SU-DHL-6 (cell line): ENCODE results near the gene AFAP1L1.

ENCODE experiments used
- H2AFZ ChIP-seq: fragments of 200-600 bp; sonication (generic); 2 replicates; pipeline ENCODE4 v1.6.1; 2014; ENCODE audit warnings: low read depth, mild to moderate bottlenecking, moderate library complexity, mixed read lengths, antibody characterized with exemption, low read length; ENCODE audit not compliant: severe bottlenecking
- H3F3A ChIP-seq: fragments of 200-600 bp; shearing (Covaris generic); 2 replicates; pipeline ENCODE4 v1.6.0; 2016; ENCODE audit warnings: antibody characterized with exemption, mild to moderate bottlenecking; ENCODE audit not compliant: insufficient read depth
- H3K27ac ChIP-seq: fragments of 200-600 bp; sonication (generic); 2 replicates; pipeline ENCODE4 v1.5.1; 2016; ENCODE audit warnings: low read depth, mild to moderate bottlenecking, low read length, moderate library complexity, mixed read lengths
- H3K27me3 ChIP-seq: fragments of 200-600 bp; sonication (generic), shearing (Covaris generic); 2 replicates; pipeline ENCODE4 v1.6.0; 2014; ENCODE audit warnings: mild to moderate bottlenecking, low read length
- H3K36me3 ChIP-seq: fragments of 200-600 bp; sonication (generic); 2 replicates; pipeline ENCODE4 v1.6.1; 2014; ENCODE audit warnings: mild to moderate bottlenecking, low read length, mixed read lengths
- H3K4me2 ChIP-seq: fragments of 300-600, 200-600 bp; shearing (Covaris generic), sonication (generic); 2 replicates; pipeline ENCODE4 v1.6.0; 2014; ENCODE audit warnings: low read length, low read depth, mild to moderate bottlenecking; ENCODE audit not compliant: poor library complexity, severe bottlenecking
- H3K4me3 ChIP-seq: fragments of 200-600 bp; sonication (generic); 2 replicates; pipeline ENCODE4 v1.5.1; 2014; ENCODE audit warnings: antibody characterized with exemption, low read length, mild to moderate bottlenecking, mixed read lengths; ENCODE audit not compliant: insufficient read depth, poor library complexity, severe bottlenecking
- H3K79me2 ChIP-seq: fragments of 200-600 bp; sonication (generic); 2 replicates; pipeline ENCODE4 v1.6.1; 2014; ENCODE audit warnings: mild to moderate bottlenecking, low read length, moderate library complexity; ENCODE audit not compliant: insufficient read depth
- H3K9ac ChIP-seq: fragments of 200-600 bp; sonication (generic); 2 replicates; pipeline ENCODE4 v1.7.0; 2014; ENCODE audit warnings: mild to moderate bottlenecking, low read length
- H3K9me2 ChIP-seq: fragments of 200-600 bp; sonication (generic); replicated peaks from 2 replicates; pipeline ENCODE4 v1.6.1; 2014; ENCODE audit warnings: low read length; ENCODE audit not compliant: insufficient read depth
- H3K9me3 ChIP-seq: fragments of 200-600 bp; sonication (generic); 2 replicates; pipeline ENCODE4 v1.6.1; 2014; ENCODE audit warnings: low read length, mixed read lengths; ENCODE audit not compliant: insufficient read depth
- H4K20me1 ChIP-seq: fragments of 200-600 bp; sonication (generic); 2 replicates; pipeline ENCODE4 v1.6.1; 2014; ENCODE audit warnings: low read depth, mild to moderate bottlenecking, antibody characterized with exemption, low read length, moderate library complexity, mixed read lengths
- CTCF ChIP-seq: fragments of 200-600 bp; sonication (generic); IDR thresholded peaks from one replicate; pipeline ENCODE4 v1.5.1; 2017; ENCODE audit warnings: antibody characterized with exemption, mild to moderate bottlenecking, low read length, moderate library complexity; ENCODE audit not compliant: insufficient read depth, poor library complexity, severe bottlenecking
- EZH2phosphoT487 ChIP-seq: fragments of 200-600 bp; sonication (generic), shearing (Covaris generic); conservative IDR thresholded peaks from 2 replicates; pipeline ENCODE4 v1.6.1; 2018; ENCODE audit warnings: mild to moderate bottlenecking, antibody characterized with exemption, low read length, moderate library complexity, mixed read lengths

The AFAP1L1 gene

GRCh38 chr5:149349382-149349781, 77.7 kb downstream of the AFAP1L1 start:
- H4K20me1 ChIP-seq, result 0 out of 2 replicates have a peak, but pooled peaks cover 16% of the 10 kb centered on the region
- TF ChIP-seq CTCF (no peak), EZH2phosphoT487 (no peak)
- no peaks in the 10 kb centered on the region for H3K9me2 ChIP-seq
- H3K9me3 ChIP-seq, result no peaks in the 10 kb centered on the region
- H3K79me2 ChIP-seq, result peaks cover 67% of the 10 kb centered on the region
- no peak overlapping the region for H3K9ac ChIP-seq
- H3K4me2 ChIP-seq, result no peak overlapping the region
- no peaks in the 10 kb centered on the region for H3K27me3 ChIP-seq
- H3K27ac ChIP-seq, result no peak overlapping the region
- H2AFZ ChIP-seq, result no peak overlapping the region
- peaks cover 29% of the 10 kb centered on the region; the same call in 1 of the 2 replicates for H3F3A ChIP-seq
- peaks cover 58% of the 10 kb centered on the region for H3K36me3 ChIP-seq
- H3K4me3 ChIP-seq, result no peak overlapping the region

- peaks cover 25% of the 10 kb centered on the region; the same call in 1 of the 2 replicates for H3F3A ChIP-seq
- no peaks in the 10 kb centered on the region for H3K9me2 ChIP-seq
- peaks cover 62% of the 10 kb centered on the region for H3K79me2 ChIP-seq
Measured at GRCh38 chr5:149352169-149352568, 80.5 kb downstream of the AFAP1L1 start.

GRCh38 chr5:149353911-149354310, 82.3 kb downstream of the AFAP1L1 start:
- Histone ChIP-seq H3K27me3 (no peaks in the 10 kb centered on the region), H3K27ac (no peak overlapping the region), H3K9me2 (no peaks in the 10 kb centered on the region), H3F3A (peaks cover 29% of the 10 kb centered on the region; the same call in 1 of the 2 replicates), H3K4me2 (no peak overlapping the region), H2AFZ (no peak overlapping the region), H3K9ac (no peak overlapping the region), H3K4me3 (no peak overlapping the region), H4K20me1 (0 out of 2 replicates have a peak, but pooled peaks cover 16% of the 10 kb centered on the region), H3K36me3 (peaks cover 44% of the 10 kb centered on the region), H3K79me2 (peaks cover 59% of the 10 kb centered on the region), H3K9me3 (no peaks in the 10 kb centered on the region)
- TF ChIP-seq EZH2phosphoT487 (no peak), CTCF (no peak)

More at GRCh38 chr5:149352169-149352568, 80.5 kb downstream of the AFAP1L1 start:
- Histone ChIP-seq H3K27ac (no peak overlapping the region), H4K20me1 (0 out of 2 replicates have a peak, but pooled peaks cover 16% of the 10 kb centered on the region), H3K36me3 (peaks cover 58% of the 10 kb centered on the region), H3K4me3 (no peak overlapping the region), H3K27me3 (no peaks in the 10 kb centered on the region), H3K4me2 (no peak overlapping the region), H3K9ac (no peak overlapping the region), H3K9me3 (no peaks in the 10 kb centered on the region), H2AFZ (no peak overlapping the region)
- TF ChIP-seq CTCF, result no peak
- TF ChIP-seq EZH2phosphoT487, result no peak
